Fibroblast of skin of scalp (primary cell): ENCODE measurements around the gene XXYLT1.

Experiments
- DNase-seq: peaks from one replicate; pipeline ENCODE4 v3.0.0-alpha.2; 2013

The XXYLT1 gene

DNA sequence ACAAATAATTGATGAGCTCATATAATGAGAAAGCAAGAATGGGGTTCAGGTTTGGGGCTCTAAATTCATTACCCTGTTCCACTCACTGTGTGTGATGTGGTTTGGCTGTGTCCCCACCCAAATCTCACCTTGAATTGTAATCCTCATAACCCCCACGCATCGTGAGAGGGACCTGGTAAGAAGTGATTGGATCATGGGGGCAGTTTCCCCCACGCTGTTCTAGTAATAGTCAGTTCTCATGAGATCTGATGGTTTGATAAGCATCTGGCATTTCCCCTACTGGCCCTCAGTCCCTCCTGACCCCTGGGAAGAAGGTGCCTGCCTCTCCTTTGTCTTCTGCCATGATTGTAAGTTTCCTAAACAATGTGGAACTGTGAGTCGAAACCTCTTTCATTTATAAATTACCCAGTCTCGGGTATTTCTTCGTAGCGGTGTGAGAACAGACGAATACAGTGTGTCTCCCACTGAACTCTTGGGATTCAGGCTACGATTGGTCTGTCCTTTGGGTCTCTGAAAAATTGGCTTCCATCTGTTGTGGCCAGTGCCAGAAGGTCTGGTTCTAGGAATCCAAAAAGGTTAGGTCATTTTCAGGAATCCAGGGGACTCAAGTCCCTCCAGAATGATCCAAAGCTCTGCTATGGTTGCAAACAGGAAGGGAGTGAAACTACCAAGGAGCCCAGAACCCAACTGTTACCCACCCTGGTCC is 87.7 kb downstream of the XXYLT1 start:
- DNase-seq, result no peak

DNA sequence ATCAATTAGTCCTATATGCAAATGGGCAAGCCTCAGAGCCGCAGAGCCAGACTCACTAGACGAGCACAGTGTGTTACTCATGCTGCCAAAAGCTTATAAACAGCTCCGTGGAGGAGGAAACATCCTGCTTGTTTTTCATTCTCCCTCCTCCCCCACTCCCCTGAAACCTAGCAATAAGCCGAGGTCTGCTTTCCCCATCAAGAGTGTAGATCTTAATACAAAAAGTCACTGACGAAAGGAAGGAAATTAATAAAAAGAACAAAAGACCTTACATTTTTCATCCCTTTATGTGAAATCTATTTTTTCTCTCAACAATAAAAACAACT is 88.5 kb downstream of the XXYLT1 start:
- peak; percentile 57 for DNase-seq

DNA sequence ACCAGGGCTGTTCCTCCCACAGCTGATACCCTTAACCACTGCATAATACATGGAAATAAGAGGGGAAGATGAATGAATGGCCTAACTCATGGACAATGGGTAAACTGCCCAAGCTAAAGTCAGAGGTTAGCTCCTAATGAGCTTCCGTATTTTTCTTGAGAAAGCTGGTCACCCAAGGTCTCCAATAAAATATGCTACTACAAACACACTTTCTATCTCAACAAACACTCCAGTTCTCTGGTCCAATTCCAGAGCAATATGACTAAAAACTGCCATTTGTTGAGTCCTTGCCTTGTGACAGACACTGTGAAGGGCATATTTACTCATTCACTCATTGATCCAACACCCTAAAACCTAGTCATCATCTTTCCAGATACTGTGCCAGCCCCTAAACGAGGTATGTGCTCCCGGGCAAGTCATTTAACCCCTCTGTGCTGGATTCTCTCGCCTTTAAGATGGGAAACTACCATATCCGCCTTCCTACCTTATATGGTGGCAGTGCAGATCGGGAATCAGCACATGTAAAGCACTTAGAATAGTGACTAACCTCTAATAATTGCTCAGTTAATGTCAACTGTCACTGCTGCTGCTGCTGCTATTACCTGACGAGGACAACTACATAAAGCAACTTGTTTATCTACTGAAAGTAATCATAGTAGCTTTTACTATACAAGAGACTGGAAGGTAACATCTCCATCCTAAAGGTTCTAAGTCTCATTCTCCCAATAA is 89.1 kb downstream of the XXYLT1 start:
- DNase-seq, result no peak

DNA sequence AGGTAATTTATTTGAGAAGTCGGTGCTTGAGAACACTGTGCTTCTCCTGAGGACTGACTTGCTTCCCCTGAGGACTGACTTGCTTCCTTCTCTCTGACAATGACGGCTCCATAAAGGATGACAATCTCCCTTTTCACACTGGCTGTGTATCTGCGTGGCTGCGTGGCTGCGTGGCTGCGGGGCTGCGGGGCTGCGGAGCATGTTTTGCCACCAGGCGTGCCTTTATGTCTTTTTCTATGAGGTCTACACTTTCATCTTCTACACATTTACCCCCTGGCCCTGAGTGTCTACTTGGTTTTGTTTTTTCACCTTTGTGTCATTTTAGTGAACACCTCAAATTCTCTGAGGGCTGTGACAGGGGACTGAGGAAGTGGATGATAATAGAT is 89.9 kb downstream of the XXYLT1 start:
- no peak for DNase-seq

DNA sequence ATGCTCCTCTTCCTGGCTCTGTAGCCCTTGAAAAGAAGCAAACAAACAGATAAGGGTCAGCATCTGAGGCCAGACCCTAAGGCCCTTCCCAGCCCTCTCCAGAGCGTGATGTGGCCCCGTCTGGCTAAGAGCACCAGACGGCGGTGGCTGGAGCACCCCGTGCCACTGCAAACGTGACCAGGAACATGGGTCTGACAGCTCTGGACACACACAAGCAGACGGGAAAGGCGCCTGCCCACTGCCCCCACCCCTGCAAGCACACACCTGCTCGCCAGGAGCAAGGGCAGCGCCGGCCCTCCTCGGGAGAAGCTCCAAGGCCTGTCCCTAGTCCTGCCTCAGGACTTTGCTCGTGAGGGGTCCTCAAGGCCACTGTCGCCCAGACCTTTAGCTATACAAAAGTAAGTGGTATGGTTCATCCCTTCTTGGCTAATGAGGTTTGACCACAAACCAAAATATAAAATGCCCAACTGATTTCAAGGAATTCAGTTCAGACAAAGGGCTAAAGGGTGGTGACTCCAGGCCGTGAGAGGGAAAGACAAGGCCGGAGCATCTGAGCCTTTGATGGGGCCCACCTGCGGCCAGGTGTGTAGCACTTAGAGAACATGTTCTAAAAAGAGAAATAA is 90.4 kb downstream of the XXYLT1 start:
- DNase-seq, result no peak

DNA sequence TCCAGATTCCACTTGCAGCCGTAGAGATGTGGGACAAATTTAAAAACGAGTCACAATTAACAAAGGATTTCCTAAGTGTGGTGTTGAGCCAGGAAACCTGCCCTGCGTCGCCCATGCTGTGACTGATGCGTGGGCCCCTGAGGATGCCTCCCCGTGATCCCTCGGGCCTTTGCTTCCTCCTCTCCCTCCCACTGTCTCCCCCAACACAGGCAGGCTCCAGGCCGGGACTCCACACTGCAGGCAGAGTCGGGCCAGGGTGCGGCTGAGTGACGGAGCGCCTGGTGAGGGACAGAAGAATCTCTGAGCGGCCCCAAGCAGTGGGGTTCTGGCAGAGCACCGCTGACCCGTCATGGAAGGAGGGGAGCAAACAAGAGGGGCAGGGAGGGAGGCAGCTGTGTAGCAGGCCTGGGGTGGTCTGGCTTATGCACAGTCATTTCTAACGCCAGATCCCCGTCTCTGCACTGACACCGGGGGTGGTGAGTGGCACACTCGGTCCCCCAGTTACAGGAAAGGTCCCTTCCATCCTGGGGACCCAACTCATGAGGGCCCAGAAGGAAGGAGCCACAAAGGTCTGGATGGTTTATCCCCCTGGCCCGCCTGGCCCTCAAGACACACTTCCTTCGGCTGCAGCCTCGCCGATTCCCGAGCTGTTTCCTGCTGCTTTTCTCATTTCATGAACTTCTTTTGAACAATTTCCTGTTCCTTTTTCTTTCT is 91.0 kb downstream of the XXYLT1 start:
- no peak for DNase-seq

DNA sequence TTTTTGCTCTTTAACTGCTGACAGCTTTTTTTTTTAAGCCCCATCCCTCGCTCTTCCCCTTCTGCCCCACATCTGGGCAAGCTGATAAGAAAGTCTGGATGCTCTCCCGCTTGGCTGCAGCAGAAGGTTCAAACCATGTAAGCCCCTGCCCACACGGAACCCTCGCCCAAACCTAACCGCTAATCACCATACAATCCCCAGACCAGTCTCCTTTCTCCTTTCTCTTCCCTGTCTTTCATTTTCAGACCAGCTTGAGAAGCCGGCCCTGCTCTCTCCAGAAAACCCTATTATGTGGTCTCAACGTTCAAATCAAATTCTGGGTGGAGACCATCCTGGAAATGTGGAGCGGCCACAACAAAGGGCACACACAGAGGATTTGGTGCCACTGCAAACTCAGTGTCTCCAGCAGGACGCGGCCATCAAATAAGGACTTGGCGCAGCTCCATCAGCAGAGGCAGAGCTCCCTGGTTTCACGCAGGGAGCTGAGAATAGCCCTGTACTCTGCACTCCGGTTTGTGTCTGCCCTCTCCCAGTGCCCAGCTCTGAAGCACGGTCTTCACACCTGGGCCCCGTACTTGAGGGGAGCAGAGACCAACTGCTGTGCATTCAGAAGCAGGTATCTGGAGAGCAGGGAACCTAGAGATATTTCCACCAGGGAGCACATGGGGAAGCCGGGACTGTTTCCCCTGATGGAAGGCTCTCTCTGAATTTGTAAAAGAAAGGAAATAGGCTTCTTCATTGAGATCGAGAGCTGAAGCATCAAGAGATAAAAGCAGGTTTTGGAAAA is 92.6 kb downstream of the XXYLT1 start:
- DNase-seq, result no peak

DNA sequence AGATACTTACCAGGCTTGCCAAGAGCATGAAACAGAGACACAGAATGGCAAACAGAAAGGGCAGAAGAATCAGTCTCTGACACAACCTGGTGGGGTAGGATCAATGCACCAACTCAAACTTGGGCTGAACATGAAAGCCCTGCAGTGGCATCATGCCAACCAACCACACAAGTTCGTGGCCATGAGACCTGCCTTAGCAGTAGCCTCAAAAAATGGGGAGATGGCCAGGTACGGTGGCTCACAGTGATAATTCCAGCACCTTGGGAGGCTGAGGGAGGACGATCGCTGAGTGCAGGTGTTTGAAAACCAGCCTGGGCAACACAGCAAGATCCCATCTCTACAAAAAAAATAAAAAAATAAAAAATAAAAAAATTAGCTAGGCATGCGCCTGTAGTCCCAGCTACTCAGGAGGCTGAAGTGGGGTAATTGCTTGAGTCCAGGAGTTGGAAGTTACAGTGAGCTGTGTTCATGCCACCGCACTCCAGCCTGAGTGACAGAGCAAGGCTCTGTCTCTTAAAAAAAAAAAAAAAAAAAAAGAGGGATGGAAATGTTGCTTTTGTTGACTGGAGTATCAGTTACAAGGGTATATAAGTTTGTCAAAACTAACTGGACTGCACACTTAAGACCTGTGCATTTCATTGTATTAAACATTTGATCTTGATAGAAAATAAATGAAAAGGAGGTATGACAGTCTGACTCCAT is 93.4 kb downstream of the XXYLT1 start:
- no peak for DNase-seq

DNA sequence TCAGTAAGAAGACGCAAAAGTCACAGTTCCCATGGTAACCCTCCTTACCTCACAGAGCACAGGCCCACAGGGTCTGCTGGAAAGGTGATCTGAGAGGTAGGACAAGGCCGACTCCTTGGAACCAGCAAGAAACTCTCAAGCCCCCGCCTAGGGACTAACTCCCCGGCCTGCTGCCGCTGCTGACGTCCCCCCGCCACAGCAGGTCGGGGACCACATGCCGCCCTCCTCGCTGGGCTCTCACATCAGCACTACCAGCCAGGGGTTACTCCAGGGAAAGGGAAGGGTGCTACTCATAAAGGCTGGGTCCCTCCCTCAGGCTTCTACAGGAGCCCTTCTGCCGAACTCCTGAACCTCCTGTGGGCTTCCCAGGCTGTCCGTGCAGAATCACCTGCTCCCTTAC is 94.2 kb downstream of the XXYLT1 start:
- DNase-seq, result no peak

DNA sequence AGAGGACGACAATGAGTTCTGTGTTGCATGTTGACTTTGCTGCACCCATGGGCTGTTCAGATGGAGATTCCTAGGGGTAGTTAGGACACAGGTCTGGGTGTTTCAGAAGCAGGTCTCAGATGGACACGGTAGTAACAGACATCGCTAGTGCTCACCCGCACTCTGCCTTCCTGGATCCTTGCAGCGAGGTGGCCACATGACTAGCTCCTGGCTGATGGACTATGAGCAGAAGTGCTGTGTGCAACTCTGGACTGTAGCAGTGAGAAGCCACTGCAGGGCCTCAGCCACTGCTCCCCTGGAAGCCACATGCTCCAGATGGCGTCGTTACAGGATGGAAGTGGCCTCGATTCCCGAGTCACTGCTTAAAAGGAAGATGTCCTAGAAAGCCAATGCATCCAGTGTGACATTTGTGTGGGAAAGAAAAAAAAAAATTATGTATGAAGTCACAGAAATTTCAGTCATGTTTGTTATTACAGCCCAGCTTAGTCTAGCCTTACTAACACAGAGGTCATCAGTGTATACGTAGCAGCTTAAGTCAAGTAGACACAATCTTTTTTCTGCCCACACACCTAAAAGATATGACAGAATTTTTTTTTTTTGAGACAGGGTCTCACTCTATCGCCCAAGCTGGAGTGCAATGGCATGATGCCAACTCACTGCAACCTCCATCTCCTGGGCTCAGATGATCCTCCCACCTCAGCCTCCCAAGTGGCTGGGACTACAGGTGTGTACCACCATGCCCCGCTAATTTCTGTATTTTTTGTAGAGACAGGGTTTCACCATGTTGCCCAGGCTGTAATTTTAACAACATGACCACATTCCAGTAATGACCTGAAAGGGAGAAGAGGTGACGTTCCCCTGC is 95.3 kb downstream of the XXYLT1 start:
- DNase-seq, result no peak

DNA sequence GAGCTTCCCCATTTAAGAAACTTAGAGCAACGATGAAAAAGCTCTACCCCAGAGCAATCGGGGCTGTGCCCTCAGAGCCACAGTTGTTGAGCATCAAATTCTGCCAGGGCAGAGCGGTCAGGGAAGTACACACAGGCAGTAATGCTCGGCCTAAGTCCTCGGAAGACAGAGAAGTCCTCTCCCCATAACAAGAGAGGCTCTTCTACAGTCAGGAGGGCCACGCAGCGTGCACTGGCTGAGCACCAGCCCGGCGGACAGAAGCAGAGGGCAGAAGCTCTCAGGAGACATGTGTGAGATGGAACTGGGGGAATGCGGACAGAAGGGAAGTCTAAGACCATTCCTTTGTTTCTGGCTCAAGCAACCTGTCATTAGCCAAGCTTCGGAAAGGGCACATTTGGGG is 95.9 kb downstream of the XXYLT1 start:
- no peak for DNase-seq

DNA sequence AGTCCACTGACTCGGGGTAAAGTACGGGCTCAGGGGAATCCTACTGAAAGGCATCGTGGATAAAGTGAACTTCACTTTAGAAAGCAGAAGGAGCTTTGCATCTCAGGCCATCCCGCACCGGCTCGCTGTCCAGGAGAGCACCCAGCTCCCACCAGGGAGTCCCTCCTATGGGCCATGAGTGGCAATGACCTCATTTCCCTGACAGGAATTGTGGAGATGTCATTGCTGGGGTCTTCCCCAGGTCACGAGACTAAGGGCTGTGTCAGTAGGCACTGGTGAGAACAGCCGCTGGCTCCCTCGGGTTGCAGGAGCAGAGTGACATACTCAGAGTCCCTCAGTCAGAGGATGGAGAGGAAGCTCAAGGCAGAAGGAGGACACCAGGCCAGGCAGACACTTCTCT is 97.3 kb downstream of the XXYLT1 start:
- DNase-seq, result no peak

DNA sequence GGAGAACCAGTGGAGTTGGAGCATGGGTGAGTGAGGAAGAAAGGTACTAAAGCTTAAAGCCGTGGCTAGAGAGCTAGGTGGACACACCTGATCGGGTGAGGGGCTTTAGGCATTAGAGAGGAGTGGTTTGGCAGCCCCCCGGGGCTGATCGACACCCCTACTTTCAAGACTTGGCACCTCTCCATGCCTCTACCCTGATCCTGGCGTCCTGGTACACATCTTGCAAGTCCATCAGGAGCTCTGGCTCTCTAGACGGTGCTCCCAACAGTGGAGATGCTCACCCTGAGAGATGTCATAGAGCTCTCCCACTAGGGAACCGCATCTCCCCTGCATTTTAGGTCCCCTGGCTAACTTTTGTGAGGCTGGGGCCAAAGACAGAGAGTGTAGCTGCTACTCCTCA is 98.1 kb downstream of the XXYLT1 start:
- DNase-seq, result no peak

DNA sequence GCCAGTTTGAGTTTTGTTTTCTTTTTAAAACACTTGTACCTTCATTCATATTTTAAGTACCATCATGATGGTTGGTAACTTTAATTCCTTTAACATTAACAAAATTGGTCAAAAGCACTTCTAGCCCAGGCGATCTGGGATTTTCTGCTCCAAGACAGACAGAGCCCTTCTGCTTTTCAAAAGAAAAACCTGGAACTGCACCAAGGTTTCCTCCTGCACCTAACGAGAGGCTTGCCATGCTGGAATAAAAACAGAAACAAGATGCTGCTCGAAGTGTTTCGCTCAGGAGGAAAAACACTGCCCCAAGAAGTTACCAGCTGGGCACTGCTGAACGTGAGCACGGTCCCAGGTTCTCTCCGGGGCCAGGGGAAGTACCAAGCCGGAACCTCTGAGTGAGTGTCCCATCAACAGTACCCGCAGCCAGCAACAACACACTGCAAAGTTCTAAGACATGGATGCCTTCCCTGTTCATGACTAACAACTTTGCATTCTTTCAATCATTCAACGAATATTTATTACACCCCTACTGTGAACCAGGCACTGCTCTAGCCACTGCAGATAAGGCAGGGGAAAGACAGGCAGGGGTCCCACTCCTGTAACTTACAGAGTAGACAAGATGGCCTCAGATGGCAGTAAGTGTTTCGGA is 98.8 kb downstream of the XXYLT1 start:
- DNase-seq, result peak; percentile 65

DNA sequence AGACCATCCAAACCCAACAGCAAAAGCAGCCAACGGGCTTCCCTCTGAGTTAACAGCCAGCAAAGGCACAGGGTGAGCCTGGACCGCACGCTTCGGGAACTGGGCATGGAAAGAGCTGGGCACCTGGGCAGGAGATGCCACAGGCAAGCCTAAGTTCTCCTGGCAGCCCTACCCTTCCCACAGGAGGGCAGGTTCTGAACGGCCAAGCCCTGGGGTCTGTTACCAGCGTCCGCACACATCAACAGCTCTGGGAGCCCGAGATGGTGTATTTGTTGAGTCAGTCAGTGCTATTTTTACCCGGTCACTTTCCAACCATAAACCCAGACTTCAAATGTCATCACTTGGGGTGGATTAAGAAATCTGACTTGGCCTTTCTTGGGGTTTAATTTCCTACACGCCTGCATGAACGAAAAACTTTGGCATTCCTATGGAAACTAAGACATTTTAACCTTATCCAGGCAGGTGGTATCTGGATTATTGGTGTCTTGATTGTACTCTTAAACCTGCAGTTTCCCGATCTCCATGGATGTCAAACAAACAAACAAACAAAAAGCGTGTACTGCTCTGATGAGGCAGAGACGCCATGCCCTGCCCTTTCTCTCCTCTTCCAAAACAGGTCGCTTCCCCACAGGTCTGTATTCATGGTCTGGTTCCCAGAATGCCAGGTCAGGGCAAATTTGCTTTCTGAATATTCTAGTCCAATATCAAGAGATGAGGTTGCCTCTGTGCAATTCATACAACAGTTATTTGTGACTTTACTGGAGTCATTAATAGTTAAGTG is 99.7 kb downstream of the XXYLT1 start:
- DNase-seq, result no peak

DNA sequence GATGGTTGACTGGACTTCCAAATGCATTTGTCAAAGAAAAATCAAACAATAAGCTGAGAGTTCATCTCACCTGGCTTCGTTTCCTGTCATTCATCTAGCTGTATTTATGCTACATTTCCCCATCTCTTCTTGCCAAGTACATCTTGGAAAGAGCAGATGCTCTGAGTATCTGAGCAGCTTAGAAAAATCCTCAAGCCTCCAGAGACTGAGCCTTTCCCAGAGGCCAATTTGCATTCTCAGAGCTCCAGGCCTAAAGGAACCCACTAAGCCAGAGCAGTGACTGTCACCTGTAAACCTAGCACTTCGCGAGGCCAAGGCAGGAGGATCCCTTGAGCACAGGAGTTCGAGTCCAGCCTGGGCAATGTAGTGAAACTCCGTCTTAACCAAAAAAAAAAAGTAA is 100.5 kb downstream of the XXYLT1 start:
- no peak for DNase-seq

DNA sequence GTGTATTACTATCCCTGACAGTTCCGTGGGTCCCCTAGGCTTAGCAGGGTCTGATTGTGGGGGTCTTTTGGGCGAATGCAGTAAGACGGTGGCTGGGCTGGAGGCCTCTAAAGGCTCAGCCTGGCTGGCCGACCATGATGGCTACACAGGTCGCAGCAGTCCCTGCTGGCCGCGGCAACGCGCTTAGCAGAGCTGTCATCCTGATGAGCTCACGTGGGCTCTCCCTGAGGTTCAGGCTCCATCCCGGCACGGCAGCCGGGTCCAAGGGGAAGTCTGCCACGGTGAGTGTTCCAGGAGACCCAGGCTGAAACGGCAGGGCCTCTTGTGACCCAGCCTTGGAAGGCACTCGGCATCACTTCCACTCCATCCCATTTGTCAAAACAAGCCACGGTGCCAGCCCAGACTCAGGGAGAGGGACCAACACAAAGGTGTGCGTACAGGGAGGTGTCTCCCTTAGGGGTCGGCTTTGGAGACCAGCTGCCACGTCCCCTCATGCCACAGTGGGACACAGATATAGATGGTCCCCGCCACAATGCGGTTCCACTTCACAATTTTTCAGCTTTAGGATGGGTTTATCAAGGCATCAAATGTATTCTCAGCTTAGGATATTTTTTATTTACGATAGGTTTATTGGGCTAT is 101.8 kb downstream of the XXYLT1 start:
- DNase-seq, result no peak

DNA sequence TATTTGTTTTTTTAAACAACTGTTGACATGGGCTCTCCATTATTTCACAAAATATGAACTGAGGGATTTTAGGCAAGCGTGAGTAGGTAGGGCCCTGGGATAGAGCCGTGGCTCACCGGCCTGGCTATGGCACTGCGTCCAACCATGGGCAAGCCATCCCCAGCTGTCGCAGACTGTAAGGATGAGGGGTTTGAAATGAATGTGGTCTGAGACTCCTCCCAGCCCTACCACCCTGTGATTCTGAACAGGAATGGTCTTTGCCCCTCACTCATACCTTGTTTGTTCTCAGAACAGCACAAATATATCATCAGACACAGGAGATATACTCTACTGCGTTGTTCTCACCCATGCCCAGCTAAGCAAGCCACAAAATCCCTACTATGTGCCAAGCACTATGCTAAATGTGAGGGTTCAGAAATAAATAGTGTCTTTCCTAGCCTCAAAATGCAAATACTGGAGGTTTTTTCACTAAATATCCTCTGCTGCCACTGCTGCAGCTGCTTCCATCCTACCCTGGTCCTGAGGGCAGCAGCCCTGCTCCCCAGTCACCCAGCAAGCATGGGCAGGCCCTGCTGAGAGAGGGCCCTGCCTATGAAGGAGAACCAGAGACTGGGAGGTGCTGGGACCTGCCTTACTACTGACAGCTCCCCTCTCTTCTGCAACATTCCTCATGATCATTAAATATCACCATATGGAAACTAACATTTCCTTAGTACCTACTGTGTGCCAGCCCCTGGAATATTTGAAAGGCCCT is 102.8 kb downstream of the XXYLT1 start:
- DNase-seq, result no peak
